HG03060 (cell line): Measurements from ENCODE around the gene BTG1.

Source experiments
- ATAC-seq: cut with Tn5 transposase; IDR thresholded peaks from one replicate; pipeline ENCODE4 v1.9.1; 2021; ENCODE audit warnings: low read depth, moderate number of reproducible peaks; ENCODE audit not compliant: unreplicated experiment

The BTG1 gene

DNA sequence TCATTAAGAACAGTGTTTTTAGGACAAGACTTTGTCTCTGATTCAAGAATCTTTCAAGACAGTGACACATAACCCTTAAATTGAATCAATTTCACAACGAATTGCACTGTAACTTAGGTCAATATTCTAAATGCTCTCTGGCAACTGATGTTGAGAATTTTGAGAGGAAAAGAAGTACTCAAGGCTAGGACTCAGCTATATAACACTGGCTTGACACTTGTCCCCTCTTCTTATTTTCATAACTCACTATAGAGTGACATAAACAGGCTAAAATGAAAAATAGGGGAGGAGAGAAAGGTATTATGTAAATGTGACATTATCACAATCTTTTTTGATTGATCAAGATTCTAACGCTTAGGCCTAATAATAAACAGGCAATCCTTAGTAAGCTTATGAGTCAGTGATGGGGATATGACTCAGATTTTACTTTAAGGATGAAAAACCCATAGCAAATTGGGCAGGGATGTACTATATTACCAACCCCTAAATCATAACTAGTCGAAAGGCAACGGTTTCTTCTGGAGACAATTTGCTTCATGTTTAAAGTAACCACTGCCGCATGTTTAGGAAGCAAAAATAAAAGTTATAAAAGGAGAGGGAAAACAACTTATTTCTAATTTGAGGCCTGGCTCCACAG, 10.9 kb downstream of the BTG1 start:
- no peak for ATAC-seq

DNA sequence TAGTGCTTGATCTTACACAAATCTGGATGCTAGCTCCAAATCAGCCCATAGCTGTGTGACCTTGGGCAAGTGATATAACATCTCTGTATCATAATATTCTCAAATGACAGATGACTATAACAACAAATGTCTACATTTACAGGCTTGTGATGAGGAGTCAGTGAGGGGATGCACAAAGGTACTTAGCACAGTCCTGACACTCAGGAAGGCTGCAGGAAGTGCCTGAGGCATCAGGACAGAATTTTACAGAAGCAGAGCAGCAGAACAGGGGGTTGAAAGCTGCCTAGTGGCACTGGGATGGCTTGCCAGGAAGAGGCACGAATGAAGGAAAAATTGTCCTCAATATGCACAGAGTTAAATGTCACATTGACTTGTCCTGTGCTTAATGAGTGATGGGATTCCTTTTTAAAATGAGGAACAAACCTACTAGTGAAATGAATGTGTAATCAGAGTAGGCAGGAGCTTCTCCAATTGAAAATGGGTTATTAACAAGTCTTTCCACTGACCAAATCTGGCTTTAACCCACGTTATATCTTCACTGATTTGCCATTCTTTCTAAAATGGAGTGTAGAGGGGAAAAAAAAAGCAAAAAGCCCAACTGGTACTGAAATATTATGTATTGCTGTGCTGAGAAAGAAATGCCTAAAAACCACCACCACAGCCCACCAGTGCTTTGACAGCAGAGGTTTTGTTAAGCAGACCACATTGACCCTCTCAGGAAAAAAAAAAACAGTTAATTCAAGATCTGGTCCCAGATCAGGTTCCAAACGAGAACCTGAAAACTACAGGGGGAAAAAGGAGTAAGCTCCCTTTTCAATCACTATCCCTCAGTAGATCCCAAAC, 11.6 kb downstream of the BTG1 start:
- ATAC-seq: no peak

DNA sequence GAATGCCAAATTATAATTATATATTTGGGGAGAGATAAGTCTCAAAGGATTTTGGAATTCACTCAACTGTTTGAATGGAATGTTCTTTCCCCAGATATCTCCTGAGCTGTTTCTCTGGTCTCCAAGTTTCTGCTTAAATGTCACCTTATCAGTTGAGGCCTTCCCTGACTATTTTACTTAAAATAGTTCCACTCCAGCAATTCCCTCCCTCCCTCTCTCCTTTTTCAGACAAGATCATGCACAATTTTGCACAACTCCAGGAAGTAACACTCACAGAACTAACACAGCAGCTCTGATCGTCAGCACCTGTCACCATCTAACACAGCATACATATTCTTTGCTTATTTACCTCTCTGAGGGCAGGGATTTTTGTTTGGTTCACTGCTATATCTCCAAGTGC, 12.5 kb downstream of the BTG1 start:
- ATAC-seq: no peak

DNA sequence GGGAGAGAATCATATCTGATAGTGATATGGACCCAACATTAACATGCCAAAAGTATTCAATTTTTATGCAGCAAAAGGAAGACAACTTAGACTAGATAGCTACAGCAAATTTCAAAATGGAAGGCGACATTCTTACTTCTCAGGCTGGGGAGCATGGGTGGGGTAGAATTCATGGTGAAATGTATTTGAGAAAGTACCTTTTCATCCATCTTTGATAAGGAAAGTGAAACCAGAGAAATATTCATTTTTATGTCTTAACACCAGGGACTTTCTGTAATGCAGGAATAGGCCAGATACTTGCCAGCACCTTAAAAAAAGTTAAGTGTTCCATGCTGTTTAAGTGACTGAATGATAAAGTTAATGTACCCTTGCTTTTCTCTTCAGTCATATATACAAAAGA, 13.4 kb downstream of the BTG1 start:
- no peak for ATAC-seq

DNA sequence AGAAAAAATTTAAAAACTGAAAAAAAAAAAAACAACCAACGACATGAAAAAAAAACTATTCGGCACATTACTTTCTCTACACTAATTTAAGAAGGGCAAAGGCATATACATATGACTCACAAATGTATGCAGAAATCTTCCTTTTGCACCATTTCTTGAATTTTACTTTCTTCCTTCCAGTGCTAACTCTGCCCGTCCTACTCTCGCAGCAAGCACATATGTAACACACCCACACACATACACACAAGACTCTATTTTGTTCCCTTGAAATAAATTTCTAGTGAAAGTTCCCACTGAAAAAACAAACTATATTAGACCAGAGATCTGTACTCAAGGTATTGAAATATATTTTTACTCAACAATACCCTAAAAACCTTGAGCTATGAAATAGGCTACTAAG, 14.6 kb downstream of the BTG1 start:
- ATAC-seq: no peak

DNA sequence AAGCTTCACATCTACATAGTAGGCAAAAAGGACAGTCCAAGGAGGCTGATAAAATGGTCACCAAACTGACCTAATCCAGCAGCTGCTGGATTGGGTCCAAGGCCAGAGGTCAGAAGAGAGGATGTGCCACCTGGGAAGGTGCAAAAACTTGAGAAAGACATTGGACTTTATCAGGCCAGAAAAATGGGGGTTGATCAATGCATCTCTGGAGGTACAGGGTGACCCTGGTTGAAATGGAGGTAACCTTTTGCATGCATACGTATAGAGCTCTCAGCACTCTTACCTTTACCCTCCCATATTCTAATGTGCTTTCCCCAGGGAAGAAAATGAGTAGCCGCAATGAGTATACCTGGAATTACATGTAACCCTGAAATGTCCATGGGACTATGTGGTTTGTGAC, 16.0 kb downstream of the BTG1 start:
- no peak for ATAC-seq

DNA sequence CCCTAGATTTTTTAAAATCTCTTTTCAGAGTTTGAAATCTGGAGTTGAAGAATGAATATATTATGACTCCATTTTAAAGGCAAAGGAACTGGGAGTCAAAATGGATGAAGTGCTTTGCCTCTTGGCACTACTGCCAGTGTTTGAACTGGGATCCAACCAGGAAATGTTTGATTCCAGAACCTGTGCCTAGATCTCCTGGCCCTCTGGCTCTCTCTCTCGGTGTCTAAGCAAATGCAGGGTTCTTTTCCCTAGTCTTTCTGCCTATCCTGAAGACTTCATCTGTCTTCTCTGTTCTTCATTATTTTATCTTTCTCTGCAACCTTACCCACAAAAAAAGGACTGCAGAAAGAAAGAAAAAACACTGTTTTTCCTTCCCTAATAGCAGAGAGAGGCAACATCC, 17.0 kb downstream of the BTG1 start:
- ATAC-seq: no peak

DNA sequence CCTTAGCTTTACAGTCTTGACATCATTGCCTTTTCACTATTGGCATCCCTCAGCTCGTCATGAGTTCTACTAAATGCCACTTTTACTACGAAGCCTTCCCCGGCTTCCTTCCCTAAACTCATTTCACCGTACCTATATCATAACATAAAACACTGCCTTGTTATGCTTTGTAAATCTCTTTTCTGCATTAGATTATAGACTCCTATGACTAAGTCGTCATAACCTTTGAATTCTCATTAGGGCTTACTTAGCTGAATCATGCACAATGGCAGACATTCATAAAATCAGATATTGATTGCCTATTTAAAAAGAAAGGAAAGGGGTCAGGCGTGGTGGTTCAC, 21.0 kb downstream of the BTG1 start:
- no peak for ATAC-seq

DNA sequence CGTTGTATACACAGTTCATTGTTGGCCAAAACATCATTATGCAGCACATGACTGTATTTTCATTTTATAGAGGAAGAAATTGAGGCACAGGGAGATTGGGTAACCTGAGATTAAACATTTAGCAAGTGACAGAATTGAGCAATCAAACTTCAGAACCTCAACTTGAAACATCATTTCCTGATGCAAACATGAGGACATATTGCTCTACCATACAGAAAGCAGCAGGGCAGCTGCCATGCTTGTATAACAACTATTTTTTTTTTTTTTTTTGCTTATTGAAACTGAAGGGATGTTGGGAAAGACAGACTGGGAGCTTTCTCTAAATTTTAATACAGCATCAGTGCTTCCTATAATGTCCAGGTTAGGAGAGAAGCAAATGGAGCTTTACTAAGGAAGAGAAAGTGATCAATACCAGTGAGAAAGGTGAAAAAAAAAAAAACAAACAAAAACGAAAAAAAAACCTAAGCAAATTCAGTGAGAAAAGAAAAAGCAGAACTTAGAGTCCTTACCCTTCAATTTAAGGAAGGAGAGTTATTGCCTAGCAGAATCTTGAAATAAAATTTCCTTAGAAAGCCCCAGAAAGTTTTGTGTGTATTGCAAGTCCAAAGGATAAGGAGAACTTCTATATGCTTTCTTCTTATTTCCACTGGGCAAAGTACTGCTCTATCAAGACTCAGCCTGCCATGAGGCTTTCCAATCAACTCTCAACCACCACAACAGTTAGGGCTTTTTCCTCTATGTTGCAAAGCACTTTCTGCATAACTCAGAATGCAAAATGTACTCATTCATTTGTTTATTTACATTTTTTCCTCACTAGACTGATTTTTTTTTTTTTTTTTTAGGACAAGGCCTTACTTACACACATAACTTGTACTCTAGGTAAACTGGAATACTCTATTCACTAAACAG, 21.6 kb downstream of the BTG1 start:
- no peak for ATAC-seq

DNA sequence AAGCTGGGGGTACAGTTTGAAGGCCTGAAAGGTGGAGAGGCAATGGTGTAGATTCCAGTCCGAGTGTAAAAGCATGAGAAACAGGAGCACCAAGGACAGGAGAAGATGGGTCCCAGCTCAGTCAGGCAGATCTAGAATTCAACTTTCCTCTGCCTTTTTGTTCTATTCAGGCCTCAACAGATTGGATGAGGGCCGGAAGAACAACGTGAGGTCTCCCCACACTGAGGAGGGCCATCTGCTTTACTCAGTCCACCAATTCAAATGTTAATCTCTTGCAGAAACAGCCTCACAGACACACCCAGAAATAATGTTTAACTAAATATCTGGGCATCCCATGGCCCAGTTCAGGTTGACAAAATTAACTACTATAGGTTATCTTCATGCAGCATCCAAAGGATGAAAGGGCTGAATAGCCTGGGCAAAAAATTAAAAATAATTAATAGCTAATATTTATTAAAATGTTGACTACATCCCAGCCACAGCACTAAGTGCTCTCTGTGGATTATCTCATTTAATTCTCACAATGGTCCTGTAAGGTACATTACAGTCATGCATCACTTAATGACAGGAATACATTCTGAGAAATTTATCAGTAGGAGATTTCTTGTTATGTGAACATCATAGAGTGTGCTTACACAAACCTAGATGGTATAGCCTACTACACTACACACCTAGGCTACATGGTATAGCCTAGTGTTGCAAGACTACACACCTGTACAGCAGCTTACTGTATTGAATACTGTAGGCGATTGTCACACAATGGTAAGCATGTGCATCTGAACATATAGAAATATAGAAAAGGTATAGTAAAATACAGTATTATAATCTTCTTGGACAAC, 22.5 kb downstream of the BTG1 start:
- no peak for ATAC-seq

DNA sequence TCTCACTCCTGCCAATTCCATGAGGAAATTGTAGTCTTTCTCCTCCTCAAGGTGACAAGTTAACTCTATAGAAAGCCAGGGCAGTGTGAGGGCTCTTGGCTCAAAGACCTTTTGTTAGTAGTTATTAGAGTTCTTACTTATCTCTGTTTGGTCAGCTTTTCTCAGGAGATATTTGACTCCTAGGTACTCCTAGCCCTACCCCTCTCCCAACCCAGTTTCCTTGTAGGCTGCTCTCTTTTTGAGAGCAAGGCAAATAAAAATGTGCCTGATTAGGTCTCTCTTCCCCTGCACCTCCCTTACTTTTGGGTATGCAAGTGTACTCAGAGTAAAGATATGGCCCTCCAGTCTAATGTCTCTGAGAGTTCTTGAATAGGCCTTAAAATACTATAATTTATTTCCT, 23.8 kb downstream of the BTG1 start:
- ATAC-seq: no peak

DNA sequence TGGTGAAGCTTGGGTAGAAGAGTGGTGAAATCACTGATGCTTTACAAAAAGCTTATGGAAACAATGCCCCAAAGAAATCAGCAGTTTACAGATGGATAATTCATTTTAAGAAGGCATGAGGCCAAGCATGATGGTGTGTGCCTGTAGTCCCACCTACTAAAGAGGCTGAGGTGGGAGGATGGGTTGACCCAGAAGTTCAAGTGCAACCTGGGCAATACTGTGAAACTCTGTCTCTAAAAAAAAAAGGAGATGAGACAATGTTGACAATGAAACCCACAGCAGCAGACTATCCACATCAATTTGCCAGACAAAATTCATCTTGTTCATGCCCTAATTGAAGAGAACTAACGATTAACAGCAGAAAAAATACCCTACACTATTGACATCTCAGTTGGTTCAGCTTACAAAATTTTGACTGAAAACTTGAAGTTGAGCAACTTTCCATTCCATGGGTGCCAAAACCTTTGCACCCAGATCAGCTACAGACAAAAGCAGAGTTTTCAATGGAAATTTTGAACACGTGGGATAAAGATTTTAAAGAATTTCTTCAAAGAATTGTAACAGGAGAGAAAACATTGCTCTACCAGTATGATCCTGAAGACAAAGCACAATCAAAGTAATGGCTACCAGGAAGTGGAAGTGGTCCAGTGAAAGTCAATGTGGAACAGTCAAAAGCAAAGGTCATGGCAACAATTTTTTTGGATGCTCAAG, 26.7 kb downstream of the BTG1 start:
- no peak for ATAC-seq

DNA sequence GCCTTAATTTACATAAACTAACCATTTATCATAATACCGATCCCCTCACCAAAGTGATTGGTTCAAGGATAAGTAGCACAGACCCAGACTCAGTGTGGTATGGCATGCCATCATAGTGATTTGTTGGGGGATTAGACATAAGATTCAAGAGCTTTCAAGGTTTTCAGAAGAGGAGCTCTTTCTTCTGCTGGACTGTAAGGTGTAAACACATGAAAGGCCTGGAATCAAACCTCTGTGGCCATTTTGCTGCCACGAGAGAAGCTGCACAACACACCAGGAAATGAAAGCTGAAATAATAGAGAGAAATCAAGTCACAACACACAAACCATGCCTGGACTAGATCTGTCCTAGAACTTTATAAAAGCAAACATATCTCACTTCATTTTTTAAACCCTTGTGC, 30.8 kb downstream of the BTG1 start:
- no peak for ATAC-seq

DNA sequence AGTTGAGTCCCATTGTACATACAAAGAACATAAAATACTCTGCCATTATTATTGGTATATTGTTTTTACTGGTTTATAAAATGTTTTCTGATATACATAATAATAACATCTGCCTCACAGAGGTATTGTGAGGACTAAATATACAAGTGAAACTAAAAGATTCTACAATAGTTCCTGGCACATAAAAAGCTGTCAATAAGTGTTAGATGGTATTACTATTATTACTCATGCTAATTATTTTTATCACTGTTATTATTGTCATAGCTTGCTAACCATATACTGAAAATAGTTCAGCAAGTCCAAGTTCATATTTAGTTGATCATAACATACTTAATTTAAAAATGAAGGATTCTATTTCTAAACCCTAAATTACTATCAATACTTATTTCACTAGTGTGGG, 34.4 kb downstream of the BTG1 start:
- ATAC-seq: peak; percentile 76

DNA sequence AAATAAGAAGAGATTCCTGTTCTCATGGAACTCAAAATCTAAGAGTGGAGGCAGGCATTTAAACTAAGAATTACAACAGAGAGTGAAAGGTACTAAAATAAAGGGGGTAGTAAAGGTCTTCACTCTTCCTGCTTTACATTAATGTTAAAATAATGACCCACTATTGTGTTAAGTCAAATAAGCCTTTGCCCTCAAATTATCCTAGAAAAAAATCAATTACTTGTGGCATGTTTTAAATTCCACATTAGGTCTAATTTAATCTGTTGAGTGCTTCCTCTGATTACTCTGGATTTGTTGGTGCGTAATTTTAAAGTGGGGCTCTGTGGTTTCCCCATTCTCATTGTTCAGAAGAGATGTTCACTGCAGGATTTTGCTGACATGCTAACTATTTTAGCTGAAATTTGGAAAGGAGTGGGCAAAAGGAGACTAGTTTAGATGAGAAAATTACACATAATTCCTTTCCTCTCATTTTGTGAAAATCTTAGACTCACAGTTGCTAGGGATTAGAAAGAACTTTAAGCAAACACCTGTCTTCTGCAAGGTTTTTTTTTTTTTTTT, 35.5 kb downstream of the BTG1 start:
- ATAC-seq: no peak

DNA sequence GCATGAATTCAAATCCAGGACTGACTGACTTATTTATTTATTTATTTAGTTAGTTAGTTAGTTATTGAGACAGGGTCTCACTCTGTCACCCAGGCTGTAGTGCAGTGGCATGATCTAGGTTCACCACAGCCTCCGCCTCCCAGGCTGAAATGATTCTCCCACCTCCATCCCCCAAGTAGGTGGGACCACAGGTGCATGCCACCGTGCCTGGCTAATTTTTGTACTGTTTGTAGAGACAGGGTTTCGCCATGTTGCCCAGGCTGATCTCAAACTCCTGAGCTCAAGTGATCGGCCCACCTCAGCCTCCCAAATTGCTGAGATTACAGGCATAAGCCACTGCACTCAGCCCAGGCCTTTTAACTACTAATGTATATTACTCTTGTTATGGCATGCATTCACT, 36.0 kb downstream of the BTG1 start:
- ATAC-seq: no peak

DNA sequence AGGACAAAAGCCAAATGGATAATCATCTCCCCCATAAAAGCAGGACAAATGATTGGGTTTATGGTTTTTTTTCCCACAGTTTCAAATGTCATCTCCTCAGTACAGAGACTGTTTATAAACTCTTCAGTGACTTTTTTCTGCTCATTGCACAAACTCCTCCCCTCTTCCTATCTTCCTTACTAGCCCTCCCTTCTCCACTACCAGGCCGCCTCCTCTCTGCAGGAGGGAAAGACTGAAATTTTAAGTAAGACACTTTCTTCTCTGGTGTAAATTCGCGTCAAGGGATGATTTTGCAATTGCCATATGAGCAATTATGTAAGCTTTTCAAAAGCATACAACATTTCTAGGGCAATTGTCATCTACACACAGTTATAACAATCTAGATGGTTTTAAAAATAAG, 37.0 kb downstream of the BTG1 start:
- ATAC-seq: no peak

DNA sequence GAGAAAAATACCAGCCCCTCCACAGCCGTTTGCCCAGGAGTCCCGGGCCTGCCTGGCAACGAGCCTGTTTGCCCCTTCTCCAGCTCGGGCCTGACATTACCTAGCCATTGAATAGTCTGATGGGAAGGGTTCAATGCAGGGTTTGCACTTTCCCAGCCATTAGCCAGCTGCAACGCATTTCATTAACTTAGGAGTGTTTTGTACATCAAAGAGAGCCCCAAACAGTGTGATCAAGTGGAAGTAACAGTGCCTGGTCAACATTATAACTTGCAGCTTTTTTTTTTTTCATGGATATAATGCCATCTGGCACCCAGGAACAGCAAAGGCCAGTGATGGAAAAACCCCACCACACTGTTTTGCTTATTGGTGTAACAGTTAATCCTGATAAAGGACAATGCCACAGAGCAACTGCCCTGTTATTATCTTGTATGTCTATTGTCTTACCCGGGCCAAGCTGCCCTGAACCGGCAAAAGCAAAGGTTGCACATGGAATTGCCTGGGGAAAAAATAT, 38.0 kb downstream of the BTG1 start:
- ATAC-seq: no peak

DNA sequence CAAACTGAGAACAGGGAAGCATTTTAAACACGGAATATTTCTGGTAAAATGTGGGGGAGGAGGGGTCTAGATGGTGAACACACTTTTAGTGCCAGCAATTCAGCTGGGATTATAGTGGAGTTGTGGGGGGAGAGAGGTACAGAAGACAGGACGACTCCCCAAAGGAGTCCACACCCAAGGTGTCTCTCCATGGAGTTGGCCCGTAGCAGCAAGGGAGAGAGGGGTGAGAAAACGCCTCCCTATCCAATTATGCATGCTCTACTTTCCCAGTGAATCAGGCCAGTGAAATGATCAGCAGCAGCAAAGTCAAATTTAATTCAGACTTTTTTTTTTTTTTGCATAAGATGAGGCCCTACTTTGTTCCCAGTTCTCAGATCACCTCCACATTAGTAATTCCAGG, 38.6 kb downstream of the BTG1 start:
- ATAC-seq: no peak
